ENCODE results near the gene BDKRB2.
A peak's percentile ranks its signal among the peaks of the same experiment; 100 is the strongest.

The BDKRB2 gene

GRCh38 chr14:96204151-96205058 lies at the start of gene BDKRB2:
Gene BDKRB2, plus strand, starts transcription at chr14:96204839. Its CDS starts 32,269 bp downstream, at chr14:96237108.
- DNase-seq: no peak

DNA sequence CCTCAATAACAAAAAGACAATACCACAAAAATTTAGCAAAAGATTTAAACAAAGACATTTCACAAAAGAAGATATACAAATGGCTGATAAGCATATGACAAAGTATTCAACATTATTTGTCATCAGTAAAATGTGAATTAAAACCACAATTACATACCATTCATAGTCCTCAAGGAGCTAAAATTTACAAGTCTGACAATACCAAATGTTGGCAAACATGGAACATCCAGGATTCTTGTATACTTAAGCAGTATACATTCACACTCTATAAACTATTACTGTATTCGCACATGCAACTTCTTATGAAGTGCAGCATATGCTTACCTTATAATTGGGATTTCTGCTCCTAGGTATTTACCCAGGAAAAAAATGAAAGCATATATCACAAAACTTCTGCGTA lies 49.7 kb upstream of the BDKRB2 start:
- no peak for DNase-seq

- DNase-seq: no peak
Measured at GRCh38 chr14:96156804-96157760, 47.6 kb upstream of the BDKRB2 start.

DNA sequence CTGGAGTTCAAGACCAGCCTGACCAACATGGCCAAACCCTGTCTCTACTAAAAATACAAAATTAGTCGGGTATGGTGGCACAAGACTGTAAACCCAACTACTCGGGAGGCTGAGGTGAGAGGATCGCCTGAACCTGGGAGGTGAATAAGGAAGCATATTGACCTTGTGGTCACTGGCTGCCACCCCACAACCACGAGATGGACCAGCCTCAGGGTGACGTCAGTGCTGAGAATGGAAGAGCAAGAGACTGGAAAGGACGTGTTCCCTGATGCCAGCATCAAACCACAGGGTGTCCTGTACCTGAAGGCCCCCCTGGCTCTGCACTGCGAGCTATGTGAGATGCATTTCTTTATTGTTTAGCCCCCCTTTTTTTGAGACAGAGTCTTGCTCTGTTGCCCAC lies 45.9 kb upstream of the BDKRB2 start:
- DNase-seq: peak; percentile 17

DNA sequence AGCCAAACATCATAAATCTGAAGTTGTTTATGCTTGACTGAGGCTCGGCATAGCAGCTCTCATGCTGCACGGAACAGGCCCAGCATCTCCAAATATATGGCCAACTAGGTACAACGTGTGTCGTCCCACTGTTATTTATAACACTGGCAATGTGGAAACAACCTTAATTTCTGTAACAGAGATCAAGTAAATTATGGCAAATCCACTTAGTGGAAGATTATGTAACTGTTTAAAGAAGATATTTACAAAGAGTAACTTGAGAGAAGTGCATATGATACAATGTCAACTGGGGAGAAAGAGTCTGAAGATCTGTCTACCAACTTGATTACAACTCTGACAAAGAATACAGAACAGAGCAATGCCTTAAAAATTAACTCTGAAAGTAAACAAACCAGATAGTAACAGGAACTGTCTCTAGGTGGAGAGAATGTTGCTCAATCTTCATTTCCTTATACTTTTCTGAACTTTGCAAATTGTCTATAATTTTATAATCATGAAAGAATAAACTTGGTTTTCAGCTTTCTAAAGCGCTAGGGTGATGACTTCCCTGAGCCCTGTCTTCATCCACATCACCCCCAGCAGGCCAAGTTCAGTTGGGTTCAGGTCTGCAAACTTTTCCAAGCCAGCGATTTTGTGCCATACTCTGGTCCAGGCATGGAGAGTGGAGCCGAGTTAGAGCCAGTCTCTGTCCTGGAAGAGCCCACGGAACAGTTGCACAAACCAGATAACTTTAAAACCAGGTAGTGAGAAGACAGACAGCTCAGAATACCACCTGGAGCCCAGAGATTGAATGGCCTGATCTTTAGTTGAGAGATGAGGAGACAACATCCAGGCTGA lies 44.3 kb upstream of the BDKRB2 start:
- DNase-seq: no peak

DNA sequence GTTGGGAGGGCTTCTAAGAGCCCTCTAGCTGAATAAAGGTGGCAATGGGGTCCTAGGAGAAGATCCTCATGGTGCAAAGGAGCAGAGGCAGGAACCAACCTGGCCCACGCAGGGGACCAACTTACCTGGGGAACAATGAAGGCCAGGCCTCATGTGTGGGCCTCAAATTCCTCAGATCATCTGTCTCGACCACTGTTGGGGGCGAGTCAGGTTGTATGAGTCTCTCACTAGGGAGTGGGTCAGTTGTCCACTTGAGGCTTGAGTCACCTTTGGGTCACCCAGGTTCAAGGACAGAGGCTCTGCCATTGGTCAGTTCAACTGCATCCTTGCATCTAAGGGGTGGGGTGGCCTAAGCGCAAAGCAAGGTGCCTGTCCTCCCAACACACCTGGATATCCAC lies 43.7 kb upstream of the BDKRB2 start:
- DNase-seq: peak; percentile 23

DNA sequence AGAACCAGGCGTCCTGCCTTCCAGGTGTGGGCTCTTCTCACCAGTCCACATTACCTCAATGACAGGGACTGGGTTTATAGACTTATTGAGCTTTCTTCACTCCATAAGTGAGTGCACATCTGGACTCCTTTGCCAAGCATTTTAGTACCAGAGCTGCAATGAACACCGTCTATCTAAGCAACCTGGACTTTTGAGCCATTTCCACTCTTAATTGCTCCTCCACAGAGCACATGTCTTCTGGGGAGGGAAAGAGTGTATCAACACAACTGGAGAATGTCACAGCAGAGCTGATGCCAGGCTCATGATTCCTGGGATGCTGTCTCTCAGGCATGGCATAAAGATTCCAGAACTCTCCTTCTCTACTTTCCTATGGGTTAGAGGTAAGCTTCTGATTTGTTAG lies 43.0 kb upstream of the BDKRB2 start:
- DNase-seq: no peak

DNA sequence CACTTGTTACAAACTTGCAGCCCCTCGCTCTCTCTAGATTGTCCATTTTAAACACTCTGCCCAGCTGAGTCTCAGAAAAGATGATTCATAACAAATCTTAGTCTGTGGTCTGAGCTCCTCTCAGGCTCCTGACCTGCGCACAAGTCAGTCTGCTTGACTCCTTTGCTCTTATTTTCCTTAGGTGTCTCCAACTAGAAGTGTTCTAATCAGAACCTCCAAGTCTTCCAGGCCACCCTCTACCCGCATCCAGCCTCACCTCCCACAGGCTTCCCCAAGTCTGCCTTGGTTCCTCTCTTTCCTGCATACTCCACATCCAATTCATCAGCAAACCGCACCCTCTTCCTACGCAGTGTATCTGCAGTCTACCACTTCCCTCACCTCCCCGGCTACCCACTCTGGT lies 42.4 kb upstream of the BDKRB2 start:
- DNase-seq: peak; percentile 22

- peak; percentile 4 for DNase-seq
Measured at GRCh38 chr14:96162741-96163140, 41.9 kb upstream of the BDKRB2 start.

DNA sequence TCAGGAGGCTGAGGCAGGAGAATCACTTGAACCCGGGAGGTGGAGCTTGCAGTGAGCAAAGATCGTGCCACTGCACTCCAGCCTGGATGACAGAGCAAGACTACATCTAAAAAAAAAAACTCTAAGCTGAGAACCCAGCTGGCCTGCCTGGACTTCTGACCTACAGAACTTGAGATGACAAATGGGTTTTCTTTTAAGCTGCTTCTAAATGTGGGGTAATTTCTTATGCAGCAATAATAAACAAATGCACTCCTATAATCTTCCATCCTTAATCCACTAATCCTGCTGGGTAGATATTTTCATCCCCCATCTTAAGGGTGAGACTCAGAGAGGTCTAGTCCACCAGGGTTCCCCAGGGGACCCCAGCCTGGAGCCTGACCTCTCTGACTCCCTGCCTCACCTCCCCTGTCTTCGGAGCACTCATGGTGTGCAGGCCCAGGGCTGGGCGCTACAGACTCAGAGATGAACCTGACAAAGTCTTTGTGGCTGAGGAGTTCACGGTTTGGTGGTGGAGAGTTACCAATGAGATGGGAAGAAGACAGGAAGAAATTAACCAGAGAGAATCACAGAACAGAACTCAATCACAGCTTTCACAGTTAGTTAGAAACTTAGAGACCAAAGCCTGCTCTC lies 39.7 kb upstream of the BDKRB2 start:
- DNase-seq: no peak

DNA sequence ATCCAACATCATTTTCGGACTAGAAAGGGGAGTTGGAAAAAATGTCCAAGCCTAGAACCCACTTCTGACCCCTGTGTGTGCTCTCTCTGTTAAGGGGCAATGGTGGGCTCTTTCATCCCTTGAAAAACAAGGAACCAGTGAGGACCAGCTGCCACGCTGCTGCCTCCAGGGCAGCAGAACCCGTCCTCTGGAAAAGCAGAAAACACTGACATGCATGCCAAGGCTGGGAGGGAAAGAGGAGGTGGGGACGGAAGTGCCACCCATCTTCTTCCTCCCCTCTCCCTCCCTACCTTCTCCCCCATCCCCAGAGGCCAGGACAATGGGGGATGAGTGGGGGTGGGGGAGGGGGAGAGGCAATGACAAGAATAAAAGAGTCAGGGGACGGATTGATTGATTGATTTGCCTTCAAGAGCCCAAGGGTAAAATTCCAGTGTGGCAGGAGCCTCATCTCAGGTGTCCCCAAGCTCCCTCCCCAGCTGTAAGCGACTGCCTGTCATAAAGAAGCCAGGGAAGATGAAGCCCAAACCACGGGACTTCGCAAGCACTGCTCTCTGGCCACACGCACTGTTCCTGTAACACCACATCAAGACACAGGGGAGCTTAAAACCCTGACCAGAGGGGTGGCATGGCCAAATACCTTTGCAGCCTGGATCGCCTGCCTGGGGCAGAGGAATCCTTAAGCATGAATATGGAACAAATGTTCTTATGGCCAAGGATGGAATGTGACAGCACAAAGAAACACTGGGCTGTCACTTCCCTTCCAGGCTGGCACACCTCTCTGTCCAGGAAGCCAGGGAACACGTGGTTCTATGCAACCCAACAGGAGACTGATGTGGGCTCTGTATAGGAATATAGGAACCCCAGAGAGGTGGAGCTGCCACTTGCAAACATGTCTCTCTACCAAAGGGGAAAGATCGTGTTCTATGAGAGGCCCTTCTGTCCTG lies 38.9 kb upstream of the BDKRB2 start:
- DNase-seq: peak; percentile 12

DNA sequence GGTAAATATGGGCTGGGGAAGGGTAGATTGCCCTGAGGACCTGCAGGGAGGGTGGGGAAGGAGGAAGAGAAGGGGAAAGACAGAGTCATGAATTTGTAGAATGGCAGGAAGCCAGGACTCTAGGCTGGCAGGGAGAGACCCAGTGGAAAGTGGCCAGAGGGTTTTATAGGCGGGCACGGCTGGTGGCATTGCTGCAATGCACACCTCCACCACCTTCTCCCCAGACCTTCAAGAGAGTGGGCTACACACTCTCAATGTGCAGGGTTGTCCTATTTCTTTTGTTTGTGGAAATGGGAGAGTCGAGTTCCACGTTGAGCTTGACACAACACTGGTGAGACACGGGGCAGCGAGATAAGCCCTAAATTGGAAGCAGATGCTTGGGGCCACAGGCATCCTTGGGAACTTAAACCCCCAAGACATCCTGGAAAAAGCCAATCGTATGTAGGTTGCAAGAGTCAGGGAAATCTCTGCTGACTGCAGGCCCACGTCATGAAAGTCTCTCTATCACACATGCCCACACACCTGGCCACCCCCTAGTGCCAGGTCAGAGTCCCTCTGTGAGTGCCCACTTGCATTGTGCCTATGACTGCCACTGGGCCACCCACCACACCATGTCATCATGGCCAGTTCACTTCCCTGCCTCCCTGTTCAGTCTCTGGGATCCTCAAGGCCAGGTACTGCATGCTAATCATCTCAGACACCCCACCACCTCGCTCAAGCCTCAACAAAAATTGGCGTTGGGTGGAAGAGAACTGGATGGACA lies 38.0 kb upstream of the BDKRB2 start:
- DNase-seq: peak; percentile 28

DNA sequence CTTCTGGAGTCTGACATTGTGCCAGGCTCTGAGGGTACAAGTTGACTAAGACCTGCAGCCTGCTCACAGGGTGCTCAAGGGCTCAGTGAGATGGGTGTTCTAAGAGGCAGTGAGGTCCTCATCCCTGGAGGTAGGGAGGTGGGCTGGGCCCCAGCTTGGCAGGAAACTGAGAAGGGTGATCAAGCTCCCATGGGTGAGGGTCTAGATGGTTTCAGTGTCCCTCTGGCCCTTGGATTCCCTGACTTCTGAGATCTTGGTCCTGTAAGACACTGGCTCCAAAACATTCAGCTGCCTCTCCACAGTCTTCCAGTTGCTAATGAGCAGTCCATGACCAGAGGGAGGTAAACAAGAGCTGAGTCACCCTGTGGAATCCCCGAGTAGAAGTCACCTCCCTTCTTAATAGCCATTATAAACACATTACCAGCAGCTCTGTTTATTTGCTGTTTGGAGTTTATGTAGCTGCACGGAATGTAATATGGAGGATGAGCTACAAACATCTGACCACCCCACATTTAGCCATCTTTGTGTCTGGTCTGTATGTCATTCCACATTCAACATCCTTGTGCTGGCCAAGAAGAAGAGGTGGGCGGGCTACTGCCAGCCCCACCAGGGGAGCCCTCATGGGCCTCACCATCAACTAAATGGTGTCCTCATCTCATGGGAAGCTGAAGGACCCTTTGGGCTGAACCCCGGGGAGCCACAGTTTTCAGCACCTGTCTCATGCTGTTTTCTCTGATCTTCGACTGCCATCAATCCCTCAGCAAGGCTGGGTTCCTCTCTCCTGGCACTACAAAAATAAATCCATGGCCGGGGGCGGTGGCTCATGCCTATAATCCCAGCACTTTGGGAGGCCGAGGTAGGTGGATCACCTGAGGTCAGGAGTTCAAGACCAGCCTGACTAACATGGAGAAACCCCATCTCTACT lies 37.2 kb upstream of the BDKRB2 start:
- peak; percentile 26 for DNase-seq

DNA sequence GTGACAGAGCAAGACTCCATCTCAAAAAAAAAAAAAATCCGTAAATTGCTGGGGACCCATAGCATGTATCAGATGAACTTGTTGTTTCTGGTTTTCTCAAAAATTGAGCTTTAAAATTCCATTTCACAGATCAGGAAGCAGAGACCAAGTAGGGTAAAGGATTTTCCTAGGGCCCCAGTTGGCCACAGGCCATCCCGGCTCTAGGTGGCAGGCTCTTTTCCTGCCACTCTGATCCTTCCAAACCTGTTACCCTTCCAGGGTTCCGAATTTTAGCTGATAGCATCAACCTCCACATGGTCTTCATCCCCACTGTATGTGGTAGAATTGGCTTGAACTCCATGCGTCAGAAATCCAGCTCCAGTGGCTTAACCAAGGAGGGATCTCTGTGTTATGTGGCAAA lies 36.1 kb upstream of the BDKRB2 start:
- no peak for DNase-seq

GRCh38 chr14:96170961-96171592 lies 33.6 kb upstream of the BDKRB2 start:
- DNase-seq: peak; percentile 8

DNA sequence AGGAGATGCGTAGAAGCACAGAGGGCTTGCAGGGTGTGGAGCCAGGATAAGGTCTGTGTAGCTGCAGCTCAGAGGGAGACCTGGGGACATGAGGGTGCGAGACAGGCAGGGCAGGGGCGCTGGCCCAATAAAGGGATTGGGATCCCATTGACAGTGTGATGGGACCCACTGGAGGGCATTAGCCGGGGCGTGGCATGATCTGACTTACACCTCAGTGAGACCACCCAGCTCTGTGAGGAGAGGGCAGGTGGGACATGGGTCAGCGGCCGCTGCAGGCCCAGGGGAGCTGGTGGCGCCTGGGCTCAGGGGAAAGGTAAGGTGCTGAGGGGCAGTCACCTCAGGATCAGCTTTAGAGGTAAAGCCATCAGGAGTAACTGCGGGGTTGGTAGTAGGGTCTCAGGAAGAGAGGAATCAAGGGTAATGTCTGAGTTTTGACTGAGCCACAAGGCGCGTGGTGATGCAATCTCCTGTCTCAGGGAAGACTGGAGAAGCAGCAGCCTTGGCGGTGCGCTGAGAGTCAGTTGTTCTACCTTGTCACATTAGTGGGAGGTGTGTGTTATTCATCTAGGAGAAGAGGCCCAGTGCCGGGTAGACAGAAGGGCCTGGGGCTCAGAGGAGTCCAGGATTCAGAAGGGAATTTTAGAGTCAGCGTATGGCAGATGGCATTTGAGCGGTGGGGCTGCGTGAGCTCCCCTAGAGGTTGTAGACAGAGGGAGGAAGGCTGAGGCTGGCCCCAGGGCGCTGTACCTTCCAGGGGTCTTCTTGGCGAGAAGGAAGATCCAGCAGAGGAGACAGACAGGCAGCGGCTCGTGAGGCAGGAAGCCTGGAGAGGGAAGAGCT lies 30.8 kb upstream of the BDKRB2 start:
- DNase-seq: no peak

DNA sequence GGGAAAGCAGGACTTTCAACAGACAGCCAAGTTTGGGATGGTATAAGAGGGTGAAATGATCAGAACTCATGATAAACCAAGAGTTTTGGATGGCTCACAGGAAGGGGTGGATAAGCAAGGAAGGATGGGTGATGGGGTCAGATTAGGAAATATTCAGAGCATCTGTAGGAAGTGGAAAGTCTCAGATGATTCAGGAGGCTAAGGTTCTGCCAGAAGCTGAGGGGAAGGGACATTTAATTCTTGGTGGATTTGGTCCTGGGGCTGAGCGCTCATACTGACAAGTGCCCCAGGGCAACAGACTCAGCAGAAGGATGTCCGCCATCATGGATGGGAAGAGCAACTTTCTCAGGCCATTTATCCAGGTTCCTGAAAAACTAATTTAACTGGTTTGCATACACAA lies 28.4 kb upstream of the BDKRB2 start:
- DNase-seq: no peak

DNA sequence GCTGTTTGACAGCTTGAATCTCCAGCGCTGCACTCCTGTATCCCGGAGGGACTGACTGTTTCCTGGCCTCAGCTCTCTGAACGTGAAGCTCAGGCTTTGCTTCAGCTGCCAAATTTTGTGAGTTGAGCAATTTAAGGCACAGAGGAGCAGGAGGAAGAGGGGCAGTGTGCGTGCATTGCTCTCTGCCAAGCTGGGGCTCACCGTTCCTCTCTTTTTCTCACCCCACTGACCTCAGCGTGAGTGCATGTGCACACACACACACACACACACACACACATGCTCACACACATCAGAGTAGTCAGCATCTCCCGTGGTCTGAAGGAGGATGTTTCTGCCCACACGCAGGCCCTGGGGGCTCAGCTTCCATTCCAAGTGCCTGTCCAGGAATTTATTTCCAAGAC lies 27.8 kb upstream of the BDKRB2 start:
- DNase-seq: no peak

All from activated CD8-positive, alpha-beta memory T cell treated with anti-CD3 and anti-CD28 coated beads, Interleukin-2, amount 50 U/mL, for 48 hours (primary cell).